ENCODE measurements around the gene CNTNAP5.

GRCh38 chr2:124586210-124586609, 561.1 kb downstream of the CNTNAP5 start:
- TF ChIP-seq POLR2A (IDR thresholded peaks at IDR 0.05) (no peak), CTCF (IDR thresholded peaks at IDR 0.05) (no peak)
